Upper lobe of right lung (tissue), 1 donor: Measurements from ENCODE around the gene SCGB1D2. TPM values are rescaled to one million over a fixed set of nuclear protein-coding genes. Genes with fewer than 3 reads are reported as not detected.

Experiments used
- ATAC-seq: fragments of 200-7000 bp; cut with Tn5 transposase; one replicate; pipeline ENCODE4 v1.9.1; 2020; ENCODE audit warnings: mild to moderate bottlenecking, moderate library complexity
- DNase-seq: peaks from one replicate; pipeline ENCODE4 v3.0.0-alpha.2; 2020
- H3K27ac ChIP-seq: fragments of 200-600 bp; one replicate; pipeline ENCODE4 v1.8.0; 2022
- H3K27me3 ChIP-seq: fragments of 200-600 bp; one replicate; pipeline ENCODE4 v1.8.0; 2022; ENCODE audit warnings: mild to moderate bottlenecking
- H3K36me3 ChIP-seq: fragments of 200-600 bp; one replicate; pipeline ENCODE4 v1.8.0; 2022
- H3K4me1 ChIP-seq: fragments of 200-600 bp; one replicate; pipeline ENCODE4 v1.8.0; 2022
- H3K4me3 ChIP-seq: fragments of 200-600 bp; one replicate; pipeline ENCODE4 v1.8.0; 2022; ENCODE audit warnings: mild to moderate bottlenecking
- H3K9me3 ChIP-seq: fragments of 200-600 bp; one replicate; pipeline ENCODE4 v1.8.0; 2022
- CTCF ChIP-seq: fragments of 200-600 bp; IDR thresholded peaks from one replicate; pipeline ENCODE4 v1.8.0; 2022; ENCODE audit warnings: antibody characterized with exemption
- intact Hi-C: fragments of 100-400 bp; cut with DNase I; formaldehyde crosslinking; loops from one replicate; pipeline ENCODE4 v1.11.0; 2022
- total RNA-seq: library from RNA; stranded (reverse); fragmentation: NEBNext Ultra II Directional; extraction: Animal tissue kit (Norgen Biotek cat#: 25700); gene quantifications from one replicate; pipeline ENCODE4 v1.2.1, GENCODE V29; 2021
- donor health status: DM: no; HTN: yes; CAD: no; lungs with severe emphysema.

SCGB1D2 gene
- total RNA-seq, 1 donor from 2014 or later = not detected

GRCh38 chr11:62264004-62264403 is 22.0 kb downstream of the SCGB1D2 start:
- Histone ChIP-seq H3K9me3 (no peaks in the 10 kb centered on the region), H3K27me3 (peaks cover 8% of the 10 kb centered on the region), H3K36me3 (no peaks in the 10 kb centered on the region), H3K4me3 (no peak overlapping the region), H3K27ac (no peak overlapping the region), H3K4me1 (no peaks in the 10 kb centered on the region)
- intact Hi-C loops = no loop called here
- no peak for TF ChIP-seq CTCF
- DNase-seq (no peak), ATAC-seq (no peak)

GRCh38 chr11:62266558-62266957 is 24.5 kb downstream of the SCGB1D2 start:
- TF ChIP-seq CTCF = no peak
- peaks cover 8% of the 10 kb centered on the region for H3K27me3 ChIP-seq
- H3K4me3 ChIP-seq = no peak overlapping the region
- ATAC-seq (no peak), DNase-seq (no peak)
- no peaks in the 10 kb centered on the region for H3K36me3 ChIP-seq
- intact Hi-C loops = no loop called here
- no peaks in the 10 kb centered on the region for H3K4me1 ChIP-seq
- no peaks in the 10 kb centered on the region for H3K9me3 ChIP-seq
- no peak overlapping the region for H3K27ac ChIP-seq

- no peaks in the 10 kb centered on the region for H3K9me3 ChIP-seq
- peaks cover 8% of the 10 kb centered on the region for H3K27me3 ChIP-seq
- ATAC-seq (no peak), DNase-seq (no peak)
- H3K36me3 ChIP-seq = no peaks in the 10 kb centered on the region
- H3K27ac ChIP-seq = no peak overlapping the region
- intact Hi-C loops = no loop called here
- H3K4me3 ChIP-seq = no peak overlapping the region
- no peak for TF ChIP-seq CTCF
- no peaks in the 10 kb centered on the region for H3K4me1 ChIP-seq
Measured at GRCh38 chr11:62267050-62267449, 25.0 kb downstream of the SCGB1D2 start.

- no peaks in the 10 kb centered on the region for H3K36me3 ChIP-seq
- no peak overlapping the region for H3K4me3 ChIP-seq
- intact Hi-C loops = no loop called here
- DNase-seq = no peak
- no peak for ATAC-seq
- H3K9me3 ChIP-seq = no peaks in the 10 kb centered on the region
- H3K27ac ChIP-seq = no peak overlapping the region
- H3K27me3 ChIP-seq = peaks cover 8% of the 10 kb centered on the region
- H3K4me1 ChIP-seq = no peaks in the 10 kb centered on the region
- no peak for TF ChIP-seq CTCF
Measured at GRCh38 chr11:62267576-62267975, 25.5 kb downstream of the SCGB1D2 start.

GRCh38 chr11:62269654-62270278 is 27.7 kb downstream of the SCGB1D2 start, which contains the start of gene SCGB2A2:
TSS of gene SCGB2A2 (plus strand) at chr11:62270158. CDS start at chr11:62270217, 59 bp downstream.
- Histone ChIP-seq H3K27me3 (peaks cover 8% of the 10 kb centered on the region), H3K36me3 (no peaks in the 10 kb centered on the region), H3K9me3 (no peaks in the 10 kb centered on the region), H3K4me1 (no peaks in the 10 kb centered on the region), H3K4me3 (no peak within 1 kb of the TSS), H3K27ac (no peak within 1 kb of the TSS)
- ATAC-seq = no peak
- intact Hi-C loops = no loop called here
- no peak for TF ChIP-seq CTCF
- no peak for DNase-seq

- intact Hi-C loops = no loop called here
- no peak overlapping the region for H3K27ac ChIP-seq
- ATAC-seq (no peak), DNase-seq (no peak)
- H3K4me3 ChIP-seq = no peak overlapping the region
- H3K36me3 ChIP-seq = no peaks in the 10 kb centered on the region
- H3K9me3 ChIP-seq = no peaks in the 10 kb centered on the region
- H3K4me1 ChIP-seq = no peaks in the 10 kb centered on the region
- no peak for TF ChIP-seq CTCF
- H3K27me3 ChIP-seq = peaks cover 5% of the 10 kb centered on the region
Measured at GRCh38 chr11:62273284-62273683, 31.2 kb downstream of the SCGB1D2 start.
